T-helper 1 cell treated with Interleukin-12 subunit alpha and Interleukin-12 subunit beta and Interleukin-4 antibody, amounts not matched to agents 30 μg/mL and 1 μg/mL, for 36 hours (primary cell): ENCODE results near the gene ASPSCR1.

Experiments
- H3K27ac Mint-ChIP-seq: one replicate; pipeline ENCODE4 v1.8.0; 2021; ENCODE audit warnings: mild to moderate bottlenecking, mixed read lengths
- H3K27me3 Mint-ChIP-seq: one replicate; pipeline ENCODE4 v1.8.0; 2021; ENCODE audit warnings: low read depth, mixed read lengths
- H3K36me3 Mint-ChIP-seq: one replicate; pipeline ENCODE4 v1.8.0; 2021; ENCODE audit warnings: low read depth, mixed read lengths
- H3K4me1 Mint-ChIP-seq: one replicate; pipeline ENCODE4 v1.8.0; 2021; ENCODE audit warnings: low read depth, mixed read lengths
- H3K4me3 Mint-ChIP-seq: one replicate; pipeline ENCODE4 v1.8.0; 2021; ENCODE audit warnings: mild to moderate bottlenecking, moderate library complexity, mixed read lengths
- H3K9me3 Mint-ChIP-seq: one replicate; pipeline ENCODE4 v1.8.0; 2021; ENCODE audit warnings: mixed read lengths

Gene ASPSCR1

DNA sequence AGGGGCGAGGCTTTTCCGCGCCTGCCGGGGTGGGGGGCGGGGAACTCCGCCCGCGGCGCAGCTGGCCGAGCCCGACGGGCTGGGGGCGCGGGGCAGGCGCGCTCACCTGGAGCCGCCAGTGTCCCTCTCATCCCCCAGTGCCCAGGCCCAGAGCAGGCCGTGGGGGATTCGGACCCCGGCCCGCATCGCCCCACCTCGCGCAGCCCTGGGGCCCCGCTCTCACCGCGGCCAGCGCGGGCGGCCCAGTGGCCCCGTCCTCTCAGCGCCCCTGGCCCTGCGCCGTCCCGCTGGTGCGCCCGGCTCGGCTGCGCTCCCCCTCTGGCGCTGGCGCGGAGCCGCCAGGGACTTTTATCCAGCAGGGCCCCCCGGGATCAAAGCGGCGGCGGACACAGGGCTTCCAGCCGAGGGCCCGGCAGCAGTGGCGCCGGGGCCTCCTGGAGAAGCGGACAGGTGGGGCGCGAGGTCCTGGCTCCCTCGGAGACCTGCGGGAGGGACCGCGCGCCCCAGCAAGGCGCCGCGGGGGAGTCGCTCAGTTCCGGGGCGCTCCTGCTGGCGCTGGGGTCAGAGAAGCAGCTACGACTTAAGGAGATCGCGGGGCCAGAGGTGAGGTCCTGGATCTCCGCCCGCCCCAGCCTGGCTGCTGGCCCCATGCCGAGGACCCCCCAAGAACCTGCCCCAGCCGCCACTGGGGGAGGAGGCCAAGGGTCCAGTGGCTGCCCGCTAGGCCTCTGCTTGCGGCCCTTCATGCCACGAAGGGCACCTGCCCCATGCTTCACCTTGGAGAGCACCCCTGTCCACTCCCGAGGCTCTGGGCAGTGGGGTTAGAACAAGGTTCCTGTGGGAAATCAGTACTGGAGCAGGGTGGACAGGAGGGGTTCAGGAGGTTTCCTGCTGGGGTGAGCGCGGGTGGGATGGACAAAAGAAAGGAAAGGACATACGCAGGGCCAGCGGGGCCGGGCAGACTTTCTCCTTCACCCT is 15.6 kb upstream of the ASPSCR1 start:
- Mint-ChIP-seq H3K27ac (no peak overlapping the region), H3K27me3 (peaks cover 51% of the 10 kb centered on the region), H3K9me3 (no peaks in the 10 kb centered on the region), H3K4me1 (no peaks in the 10 kb centered on the region), H3K4me3 (peak overlapping the region; percentile 17), H3K36me3 (no peaks in the 10 kb centered on the region)

GRCh38 chr17:81962499-81963441 is 14.7 kb upstream of the ASPSCR1 start:
- Mint-ChIP-seq H3K36me3 (no peaks in the 10 kb centered on the region), H3K27me3 (peaks cover 45% of the 10 kb centered on the region), H3K4me1 (no peaks in the 10 kb centered on the region), H3K27ac (no peak overlapping the region), H3K9me3 (no peaks in the 10 kb centered on the region), H3K4me3 (peak overlapping the region; percentile 17)

- Mint-ChIP-seq H3K9me3 (no peaks in the 10 kb centered on the region), H3K27me3 (peaks cover 31% of the 10 kb centered on the region), H3K27ac (no peak overlapping the region), H3K4me1 (peaks cover 3% of the 10 kb centered on the region), H3K36me3 (no peaks in the 10 kb centered on the region), H3K4me3 (no peak overlapping the region)
Measured at GRCh38 chr17:81964081-81964849, 13.2 kb upstream of the ASPSCR1 start.

GRCh38 chr17:81966343-81967243 is 10.8 kb upstream of the ASPSCR1 start:
- Mint-ChIP-seq H3K4me1 (peaks cover 3% of the 10 kb centered on the region), H3K27me3 (peaks cover 31% of the 10 kb centered on the region), H3K4me3 (no peak overlapping the region), H3K27ac (no peak overlapping the region), H3K9me3 (no peaks in the 10 kb centered on the region), H3K36me3 (no peaks in the 10 kb centered on the region)

GRCh38 chr17:81967244-81967532 is 10.2 kb upstream of the ASPSCR1 start:
- no peaks in the 10 kb centered on the region for H3K9me3 Mint-ChIP-seq

GRCh38 chr17:81967533-81968395 is 9.7 kb upstream of the ASPSCR1 start:
- no peaks in the 10 kb centered on the region for H3K9me3 Mint-ChIP-seq
- H3K36me3 Mint-ChIP-seq = no peaks in the 10 kb centered on the region
- peaks cover 24% of the 10 kb centered on the region for H3K27me3 Mint-ChIP-seq
- peak overlapping the region; percentile 59 for H3K27ac Mint-ChIP-seq
- peak overlapping the region; percentile 67 for H3K4me3 Mint-ChIP-seq
- peaks cover 3% of the 10 kb centered on the region for H3K4me1 Mint-ChIP-seq

More at GRCh38 chr17:81967244-81967532, 10.2 kb upstream of the ASPSCR1 start:
- H3K4me1 Mint-ChIP-seq = peaks cover 3% of the 10 kb centered on the region
- H3K27ac Mint-ChIP-seq = no peak overlapping the region
- H3K27me3 Mint-ChIP-seq = peaks cover 29% of the 10 kb centered on the region
- no peaks in the 10 kb centered on the region for H3K36me3 Mint-ChIP-seq
- no peak overlapping the region for H3K4me3 Mint-ChIP-seq

DNA sequence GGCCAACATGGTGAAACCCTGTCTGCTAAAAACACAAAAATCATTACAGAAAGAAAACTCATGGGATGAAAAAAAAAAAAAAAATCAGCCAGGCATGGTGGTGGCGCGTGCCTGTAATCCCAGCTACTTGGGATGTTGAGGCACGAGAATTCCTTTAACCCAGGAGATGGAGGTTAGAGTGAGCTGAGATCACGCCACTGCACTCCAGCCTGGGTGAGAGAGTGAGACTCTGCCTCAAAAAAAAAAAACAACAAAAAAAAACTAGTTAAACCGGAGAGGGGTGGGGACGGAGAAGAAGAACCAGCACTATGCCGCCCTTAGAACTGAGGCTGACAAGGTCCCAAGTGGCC is 9.1 kb upstream of the ASPSCR1 start:
- Mint-ChIP-seq H3K4me3 (peak overlapping the region; percentile 67), H3K4me1 (peaks cover 3% of the 10 kb centered on the region), H3K27me3 (peaks cover 17% of the 10 kb centered on the region), H3K9me3 (no peaks in the 10 kb centered on the region), H3K27ac (peak overlapping the region; percentile 59), H3K36me3 (no peaks in the 10 kb centered on the region)

- no peak overlapping the region for H3K27ac Mint-ChIP-seq
- H3K9me3 Mint-ChIP-seq = no peaks in the 10 kb centered on the region
- H3K4me3 Mint-ChIP-seq = no peak overlapping the region
- peaks cover 10% of the 10 kb centered on the region for H3K27me3 Mint-ChIP-seq
- H3K36me3 Mint-ChIP-seq = no peaks in the 10 kb centered on the region
- peaks cover 3% of the 10 kb centered on the region for H3K4me1 Mint-ChIP-seq
Measured at GRCh38 chr17:81968850-81969812, 8.3 kb upstream of the ASPSCR1 start.

- Mint-ChIP-seq H3K9me3 (peaks cover 3% of the 10 kb centered on the region), H3K27ac (no peak overlapping the region), H3K36me3 (no peaks in the 10 kb centered on the region), H3K4me1 (peaks cover 11% of the 10 kb centered on the region), H3K4me3 (no peak overlapping the region), H3K27me3 (peaks cover 3% of the 10 kb centered on the region)
Measured at GRCh38 chr17:81973432-81973831, 4.0 kb upstream of the ASPSCR1 start.

DNA sequence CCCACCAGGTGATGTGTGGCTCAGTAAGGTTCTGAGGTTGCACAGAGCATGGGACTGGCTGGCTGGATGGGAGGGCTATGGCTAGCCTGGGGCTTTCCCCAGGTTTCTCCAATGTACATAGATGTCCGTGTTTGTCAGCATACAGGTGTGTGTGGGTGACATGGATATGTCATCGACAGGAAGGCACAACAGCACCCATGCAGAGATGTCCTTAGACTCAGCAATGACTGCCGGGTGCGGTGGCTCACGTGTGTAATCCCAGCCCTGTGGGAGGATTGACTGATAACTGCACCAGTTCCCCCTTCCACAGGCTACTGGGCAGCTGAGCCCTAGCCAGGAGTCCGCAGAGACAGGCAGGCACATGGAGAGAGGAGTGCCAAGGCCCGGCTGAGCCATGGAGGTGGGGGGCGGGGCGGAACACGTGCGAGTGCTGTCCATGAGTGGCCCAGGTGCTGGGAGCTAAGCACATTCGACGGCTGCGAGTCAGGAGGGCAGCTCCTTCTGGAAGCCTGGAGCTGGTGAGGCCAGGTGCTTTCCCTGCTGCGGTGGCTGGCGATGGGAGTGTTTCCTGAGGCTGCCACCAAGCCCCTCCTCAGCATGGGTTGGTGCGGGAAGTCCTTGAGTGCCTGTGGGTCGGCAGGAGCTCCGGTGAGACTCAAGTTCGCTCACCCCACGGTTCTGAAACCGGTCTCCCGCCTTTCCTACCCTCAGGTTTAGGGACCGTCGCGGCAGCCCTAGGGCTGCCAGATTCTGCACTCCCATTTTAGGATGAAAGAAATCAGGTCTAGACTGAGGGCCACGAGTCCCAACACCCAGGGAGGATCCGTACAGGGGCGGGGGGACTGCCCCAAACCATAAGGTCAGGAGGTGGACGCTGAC is 858 bp upstream of the ASPSCR1 start:
- peak overlapping the region; percentile 98 for H3K27ac Mint-ChIP-seq
- H3K27me3 Mint-ChIP-seq = peaks cover 3% of the 10 kb centered on the region
- H3K36me3 Mint-ChIP-seq = peaks cover 4% of the 10 kb centered on the region
- H3K9me3 Mint-ChIP-seq = peaks cover 3% of the 10 kb centered on the region
- H3K4me3 Mint-ChIP-seq = peak overlapping the region; percentile 99
- H3K4me1 Mint-ChIP-seq = peaks cover 25% of the 10 kb centered on the region

DNA sequence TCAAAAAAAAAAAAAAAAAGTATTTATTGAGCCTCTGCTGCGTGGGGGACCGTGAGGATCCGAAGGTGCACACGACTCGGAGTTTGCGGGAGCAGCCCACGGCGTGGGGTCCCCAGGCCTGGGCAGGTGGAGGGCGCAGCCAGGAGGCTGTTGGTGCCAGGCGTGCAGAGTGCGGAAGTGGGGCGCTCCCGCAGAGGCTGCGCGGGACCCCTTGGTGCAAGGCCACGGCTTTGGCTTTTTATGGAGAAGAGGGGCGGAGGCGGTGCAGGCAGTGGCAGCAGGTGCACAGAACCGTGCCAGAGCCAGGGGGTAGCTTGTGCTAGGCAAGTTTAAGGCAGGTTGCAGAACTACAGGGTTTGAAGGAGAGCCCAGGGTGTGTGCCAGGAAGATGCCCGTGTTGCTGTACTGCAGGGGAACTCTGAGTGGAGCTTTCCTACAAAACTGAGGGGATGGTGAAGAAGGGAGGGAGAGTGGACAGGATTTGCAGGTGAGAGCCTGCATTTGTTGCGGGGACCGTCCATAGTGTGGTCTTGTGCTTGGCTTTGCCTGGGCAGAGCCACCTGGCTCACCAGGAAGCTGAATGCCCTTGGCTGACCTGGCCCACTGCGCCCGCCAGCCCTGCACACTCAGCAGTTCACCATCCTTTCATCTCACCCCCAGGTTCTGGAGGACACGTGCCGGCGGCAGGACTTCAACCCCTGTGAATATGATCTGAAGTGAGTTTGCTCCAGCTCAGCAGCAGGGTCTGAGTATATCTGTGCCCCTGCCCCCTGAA is 1.3 kb downstream of the ASPSCR1 start:
- Mint-ChIP-seq H3K27me3 (peaks cover 3% of the 10 kb centered on the region), H3K27ac (peak overlapping the region; percentile 69), H3K4me3 (peak overlapping the region; percentile 67), H3K9me3 (peaks cover 3% of the 10 kb centered on the region), H3K4me1 (peaks cover 30% of the 10 kb centered on the region), H3K36me3 (peaks cover 6% of the 10 kb centered on the region)
